Measurements from ENCODE around the gene LRRC10.

GRCh38 chr12:69585189-69586062 lies 25.3 kb downstream of the LRRC10 start, which contains the start of gene CCT2:
- TF ChIP-seq TAF1 (IDR thresholded peaks at IDR 0.05; ENCODE audit: borderline replicate concordance, insufficient read depth, low read length) = peak; percentile 98
- peak; percentile 9 to 14; a peak in 1 of 4 replicates for TF ChIP-seq REST (IDR thresholded peaks at IDR 0.05; ENCODE audit: insufficient read depth in 1 of 2, low read depth in 2 of 2, low read length in 2 of 2)
